ENCODE data around the gene DENR.

DNA sequence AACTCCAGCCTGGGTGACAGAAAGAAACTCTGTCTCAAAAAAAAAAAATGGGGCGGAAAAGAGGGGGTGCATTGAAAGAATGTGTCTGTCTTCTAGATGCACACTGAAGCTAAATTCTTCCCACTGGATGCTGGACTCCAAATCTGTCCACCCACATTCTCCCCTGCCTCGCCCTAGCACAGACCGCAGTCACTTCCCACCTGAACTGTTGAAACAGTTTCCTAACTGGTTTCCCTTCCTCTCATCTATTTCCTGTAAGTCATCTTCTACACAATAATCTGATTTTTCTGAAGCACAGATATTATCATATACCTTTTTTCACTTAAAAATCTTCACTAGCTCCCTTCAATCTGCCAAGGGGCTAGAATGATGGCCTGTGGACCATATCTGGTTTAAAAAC lies 20.5 kb upstream of the DENR start:
- TF ChIP-seq CTCF (conservative IDR thresholded peaks at IDR 0.05; ENCODE audit: low read depth, low read length): no peak
- TF ChIP-seq EZH2 (IDR thresholded peaks at IDR 0.05; ENCODE audit: borderline replicate concordance, low read depth, low read length, poor library complexity, severe bottlenecking): no peak
